SK-N-MC (cell line): ENCODE results near the gene DDAH2.

Source experiments
- EZH2 ChIP-seq: fragments of 200-600 bp; sonication (generic); IDR thresholded peaks from one replicate; pipeline ENCODE4 v1.6.1; 2017; ENCODE audit warnings: antibody characterized with exemption
- POLR2AphosphoS5 ChIP-seq: IDR thresholded peaks from 2 replicates; pipeline ENCODE4 v1.6.1; 2012; ENCODE audit warnings: mild to moderate bottlenecking, low read depth, low read length, borderline replicate concordance

- TF ChIP-seq EZH2 (no peak), POLR2AphosphoS5 (no peak)
These were observed 4.6 kb upstream of the DDAH2 start for GRCh38 chr6:31733734-31734133.
